Stimulated activated CD4-positive, alpha-beta T cell treated with anti-CD3 and anti-CD28 coated beads, TNF-alpha, amount 100 ng/mL, for 1 hour (primary cell): ENCODE data around the gene RBM24.

Experiments
- DNase-seq, 3 donors: peaks; one replicate each; pipeline ENCODE4 v3.0.0-alpha.2; 2020; ENCODE audit warnings: low read depth in 3 of 3, low spot score in 1 of 3

Gene RBM24

DNA sequence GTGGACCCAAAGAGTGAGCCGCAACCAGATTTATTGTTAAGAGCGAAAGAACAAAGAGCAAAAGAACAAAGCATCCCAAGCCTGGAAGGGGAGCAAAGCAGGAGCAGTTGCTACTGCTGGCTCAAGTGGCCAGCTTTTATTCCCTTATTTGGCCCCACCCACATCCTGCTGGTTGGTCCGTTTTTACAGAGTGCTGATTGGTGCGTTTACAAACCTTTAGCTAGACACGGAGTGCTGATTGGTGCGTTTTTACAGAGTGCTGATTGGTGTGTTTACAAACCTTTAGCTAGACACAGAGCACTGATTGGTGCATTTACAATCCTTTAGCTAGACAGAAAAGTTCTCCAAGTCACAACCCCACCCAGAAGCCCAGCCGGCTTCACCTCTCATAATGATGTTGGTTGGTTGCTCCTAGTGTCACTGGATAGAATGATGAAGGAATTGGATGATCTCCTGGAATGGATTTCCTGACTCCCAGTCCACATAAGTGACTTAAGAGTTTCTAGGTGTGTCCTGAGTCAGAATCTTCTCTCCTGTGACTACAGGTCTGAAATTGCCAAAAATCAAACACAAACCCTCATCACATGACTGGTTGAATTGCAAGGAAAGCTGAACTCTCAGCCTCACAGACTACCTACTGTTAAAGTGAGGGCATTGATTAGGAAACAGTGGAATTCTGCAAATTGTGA, 60.1 kb downstream of the RBM24 start:
- DNase-seq, result no peak

- DNase-seq, result no peak
These were observed 60.7 kb downstream of the RBM24 start for GRCh38 chr6:17341891-17342290.

DNA sequence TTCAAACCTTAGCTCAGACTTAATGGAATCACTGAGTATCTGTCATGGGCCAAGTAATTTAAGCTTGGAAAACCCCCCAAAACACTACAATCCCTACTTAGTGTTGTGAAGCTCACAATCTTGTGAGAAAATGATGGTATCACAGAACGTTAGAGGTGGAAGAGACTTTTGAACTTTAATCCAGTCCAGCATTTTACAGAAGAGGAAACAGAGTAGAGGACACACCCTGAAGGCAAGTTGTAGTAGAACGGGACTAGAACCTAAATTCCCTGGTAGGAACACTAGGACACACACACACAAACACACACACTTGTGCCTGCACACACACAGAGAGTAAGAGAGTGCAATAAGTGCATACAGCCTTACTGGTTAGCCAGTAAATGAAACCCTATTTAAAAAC, 62.1 kb downstream of the RBM24 start:
- no peak for DNase-seq
